ENCODE measurements around the gene OR9G1.
"Not testable (repeated sequence)": the region's sequence is repeated elsewhere in the genome, so short reads cannot be mapped to it uniquely, and the experiment has no call there.

Gene OR9G1

GRCh38 chr11:56698795-56699194 lies at the start of gene OR9G1:
Gene OR9G1, plus strand, starts transcription at chr11:56699095. Its CDS starts 1,293 bp downstream, at chr11:56700388.
- no peak for DNase-seq (ENCODE audit: low read depth)

- DNase-seq (ENCODE audit: low read depth) = no peak
Observed at GRCh38 chr11:56659755-56660154, 39.1 kb upstream of the OR9G1 start.

GRCh38 chr11:56663386-56663785 lies 35.5 kb upstream of the OR9G1 start, which contains the start of gene OR5AR1:
Gene OR5AR1, plus strand, starts transcription at chr11:56663686. Its CDS starts 0 bp downstream, at chr11:56663686.
- DNase-seq (ENCODE audit: low read depth) = no peak

- DNase-seq (ENCODE audit: low read depth) = no peak
Observed at GRCh38 chr11:56670984-56671383, 27.9 kb upstream of the OR9G1 start.

GRCh38 chr11:56688554-56689100 lies 10.3 kb upstream of the OR9G1 start:
- DNase-seq (ENCODE audit: low read depth) = no peak

GRCh38 chr11:56691179-56691578 lies 7.7 kb upstream of the OR9G1 start:
- not testable (repeated sequence) for DNase-seq (ENCODE audit: low read depth)

GRCh38 chr11:56693428-56693827 lies 5.5 kb upstream of the OR9G1 start:
- no peak for DNase-seq (ENCODE audit: low read depth)

GRCh38 chr11:56700242-56700913 lies 1.5 kb downstream of the OR9G1 start:
- DNase-seq (ENCODE audit: low read depth) = no peak

- no peak for DNase-seq (ENCODE audit: low read depth)
Observed at GRCh38 chr11:56700914-56701485, 2.1 kb downstream of the OR9G1 start.

- no peak for DNase-seq (ENCODE audit: low read depth)
Observed at GRCh38 chr11:56705784-56706396, 7.0 kb downstream of the OR9G1 start.

- no peak for DNase-seq (ENCODE audit: low read depth)
Observed at GRCh38 chr11:56706486-56706885, 7.6 kb downstream of the OR9G1 start.

- DNase-seq (ENCODE audit: low read depth) = no peak
Observed at GRCh38 chr11:56714206-56714605, 15.3 kb downstream of the OR9G1 start.

GRCh38 chr11:56716379-56716854 lies 17.5 kb downstream of the OR9G1 start:
- DNase-seq (ENCODE audit: low read depth) = no peak

- no peak for DNase-seq (ENCODE audit: low read depth)
Observed at GRCh38 chr11:56720513-56720912, 21.6 kb downstream of the OR9G1 start.

- DNase-seq (ENCODE audit: low read depth) = no peak
Observed at GRCh38 chr11:56740107-56740506, 41.2 kb downstream of the OR9G1 start.

- no peak for DNase-seq (ENCODE audit: low read depth)
Observed at GRCh38 chr11:56740886-56741285, 42.0 kb downstream of the OR9G1 start.

GRCh38 chr11:56748597-56748996 lies 49.7 kb downstream of the OR9G1 start, which contains the start of gene OR9G4:
Gene OR9G4, minus strand, starts transcription at chr11:56748697. Its CDS starts 4,931 bp downstream, at chr11:56743766.
- DNase-seq (ENCODE audit: low read depth) = no peak

GRCh38 chr11:56750190-56750589 lies 51.3 kb downstream of the OR9G1 start:
- DNase-seq (ENCODE audit: low read depth) = no peak

- no peak for DNase-seq (ENCODE audit: low read depth)
Observed at GRCh38 chr11:56751480-56751879, 52.6 kb downstream of the OR9G1 start.
